ENCODE data around the gene LRRC58.

DNA sequence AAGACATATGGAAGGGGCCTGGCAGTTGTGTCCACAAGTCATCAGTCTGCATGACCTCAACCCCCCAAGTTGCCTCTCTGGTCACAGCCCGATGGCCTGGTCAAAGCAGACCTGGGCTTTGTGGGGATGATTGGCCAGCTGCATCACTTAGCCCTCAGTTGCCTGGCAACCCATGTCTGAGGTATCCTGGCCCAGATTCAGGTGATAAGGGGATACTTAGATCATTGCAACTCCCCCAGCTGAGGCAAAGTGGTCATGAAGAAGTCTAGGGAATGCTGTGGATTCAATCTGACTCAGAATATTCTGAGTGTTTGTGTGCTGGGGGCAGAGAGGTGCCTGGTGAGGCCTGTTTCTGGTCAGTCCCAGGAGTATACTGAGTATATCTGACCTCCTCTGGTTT, 69.1 kb downstream of the LRRC58 start:
- no peak for TF ChIP-seq CTCF (IDR thresholded peaks at IDR 0.05)
- TF ChIP-seq POLR2A (IDR thresholded peaks at IDR 0.05): no peak
